ENCODE measurements around the gene NEMP1. TPM values are rescaled to one million over a fixed set of nuclear protein-coding genes. Genes with fewer than 3 reads are reported as not detected.
A peak's percentile ranks its signal among the peaks of the same experiment; 100 is the strongest.

The NEMP1 gene
- 31.6 TPM for polyA plus RNA-seq (2013, experiment 1 of 2)
- 33.0 TPM for polyA plus RNA-seq (2013, experiment 2 of 2)

GRCh38 chr12:57078519-57079404 lies at the start of gene NEMP1:
Gene NEMP1 (minus strand): TSS chr12:57078791. CDS start chr12:57078745, 46 bp downstream.
- no peak within 1 kb of the TSS for H2BK12ac ChIP-seq (ENCODE audit: low read length)
- peak within 1 kb of the TSS; percentile 25 for H3K23ac ChIP-seq (ENCODE audit: low read depth, low read length, poor library complexity)
- H2BK120ac ChIP-seq (ENCODE audit: low read depth, low read length) = no peak within 1 kb of the TSS
- H3K18ac ChIP-seq (ENCODE audit: low read length) = peak within 1 kb of the TSS; percentile 95
- WGBS, 2 donors (ENCODE audit: extremely low coverage in 2 of 2, insufficient read length in 2 of 2, insufficient replicate concordance in 1 of 2) = no CpG with 5 or more reads among the region's 39 CpGs
- DNase-seq (ENCODE audit: low spot score) = peak; percentile 100
- H3K27me3 ChIP-seq (ENCODE audit: control insufficient read depth in 3 of 3, insufficient read depth in 3 of 3, low read depth in 1 of 3, low read length in 3 of 3) = no peaks in the 10 kb centered on the region
- peak within 1 kb of the TSS; percentile 82 for H2AFZ ChIP-seq (ENCODE audit: low read length)
- peak within 1 kb of the TSS; percentile 95 to 96 for H3K4me3 ChIP-seq (ENCODE audit: low read length in 2 of 2)
- H3K9me3 ChIP-seq (replicated peaks in 1 of 2; ENCODE audit: control insufficient read depth in 2 of 2, insufficient read depth in 1 of 2, low read depth in 1 of 2, low read length in 2 of 2) = no peaks in the 10 kb centered on the region
- H3K4me2 ChIP-seq (ENCODE audit: insufficient read depth, low read length, poor library complexity, severe bottlenecking) = peak within 1 kb of the TSS; percentile 92
- peaks cover 5% of the 10 kb centered on the region for H3K79me1 ChIP-seq (ENCODE audit: low read depth, low read length)
- H3K4me1 ChIP-seq (ENCODE audit: control insufficient read depth in 2 of 2, insufficient read depth in 1 of 2, low read depth in 1 of 2, low read length in 2 of 2) = peaks cover 0 to 4% of the 10 kb centered on the region in 2 donors
- peak within 1 kb of the TSS; percentile 94 for H3K9ac ChIP-seq (ENCODE audit: low read depth, low read length, poor library complexity)
- no peak within 1 kb of the TSS for H3K4ac ChIP-seq (ENCODE audit: low read length)
- no peak within 1 kb of the TSS for H4K8ac ChIP-seq (ENCODE audit: low read depth, low read length)
- H2BK5ac ChIP-seq (ENCODE audit: low read length) = no peak within 1 kb of the TSS
- peak within 1 kb of the TSS; percentile 41 for H3K14ac ChIP-seq (ENCODE audit: low read length)
- no peak within 1 kb of the TSS for H4K91ac ChIP-seq (ENCODE audit: low read depth, low read length, poor library complexity)
- H2BK15ac ChIP-seq (ENCODE audit: low read length) = peak within 1 kb of the TSS; percentile 62
- H3K27ac ChIP-seq (replicated peaks; ENCODE audit: low read length) = peak within 1 kb of the TSS; percentile 48
- H3K36me3 ChIP-seq (replicated peaks in 1 of 2; ENCODE audit: control insufficient read depth in 2 of 2, insufficient read depth in 2 of 2, low read length in 2 of 2) = peaks cover 3 to 22% of the 10 kb centered on the region in 2 donors
- H2AK5ac ChIP-seq (ENCODE audit: low read depth, low read length) = peak within 1 kb of the TSS; percentile 91

GRCh38 chr12:57127726-57128518 lies 49.3 kb upstream of the NEMP1 start, which contains the start of gene LRP1:
Gene LRP1 (plus strand): TSS chr12:57128483. CDS start chr12:57128965, 482 bp downstream.
- Histone ChIP-seq H3K4me3 (ENCODE audit: low read length in 2 of 2) (peak within 1 kb of the TSS; percentile 82 to 96), H3K9ac (ENCODE audit: low read depth, low read length, poor library complexity) (peak within 1 kb of the TSS; percentile 87), H3K9me3 (replicated peaks in 1 of 2; ENCODE audit: control insufficient read depth in 2 of 2, insufficient read depth in 1 of 2, low read depth in 1 of 2, low read length in 2 of 2) (peaks cover 0 to 2% of the 10 kb centered on the region in 2 donors)

GRCh38 chr12:57127101-57127725 lies 48.6 kb upstream of the NEMP1 start:
- Histone ChIP-seq H3K79me1 (ENCODE audit: low read depth, low read length) (peaks cover 2% of the 10 kb centered on the region), H2BK15ac (ENCODE audit: low read length) (peak overlapping the region; percentile 65), H4K91ac (ENCODE audit: low read depth, low read length, poor library complexity) (no peak overlapping the region), H2AK5ac (ENCODE audit: low read depth, low read length) (peak overlapping the region; percentile 64), H3K4me2 (ENCODE audit: insufficient read depth, low read length, poor library complexity, severe bottlenecking) (peak overlapping the region; percentile 86), H3K18ac (ENCODE audit: low read length) (peak overlapping the region; percentile 93), H3K9ac (ENCODE audit: low read depth, low read length, poor library complexity) (peak overlapping the region; percentile 82), H2BK120ac (ENCODE audit: low read depth, low read length) (no peak overlapping the region), H2BK12ac (ENCODE audit: low read length) (no peak overlapping the region), H3K4ac (ENCODE audit: low read length) (no peak overlapping the region), H4K8ac (ENCODE audit: low read depth, low read length) (no peak overlapping the region), H3K4me3 (ENCODE audit: low read length in 2 of 2) (peak overlapping the region; percentile 82 to 96), H2AFZ (ENCODE audit: low read length) (peak overlapping the region; percentile 98), H3K4me1 (ENCODE audit: control insufficient read depth in 2 of 2, insufficient read depth in 1 of 2, low read depth in 1 of 2, low read length in 2 of 2) (peaks cover 17 to 31% of the 10 kb centered on the region in 2 donors), H2BK5ac (ENCODE audit: low read length) (peak overlapping the region; percentile 95), H3K14ac (ENCODE audit: low read length) (no peak overlapping the region), H3K36me3 (replicated peaks in 1 of 2; ENCODE audit: control insufficient read depth in 2 of 2, insufficient read depth in 2 of 2, low read length in 2 of 2) (peaks cover 0 to 9% of the 10 kb centered on the region in 2 donors), H3K23ac (ENCODE audit: low read depth, low read length, poor library complexity) (no peak overlapping the region), H3K27me3 (ENCODE audit: control insufficient read depth in 3 of 3, insufficient read depth in 3 of 3, low read depth in 1 of 3, low read length in 3 of 3) (no peaks in the 10 kb centered on the region), H3K27ac (replicated peaks; ENCODE audit: low read length) (no peak overlapping the region), H3K9me3 (replicated peaks in 1 of 2; ENCODE audit: control insufficient read depth in 2 of 2, insufficient read depth in 1 of 2, low read depth in 1 of 2, low read length in 2 of 2) (peaks cover 0 to 2% of the 10 kb centered on the region in 2 donors)
- no CpG with 5 or more reads among the region's 26 CpGs for WGBS, 2 donors (ENCODE audit: extremely low coverage in 2 of 2, insufficient read length in 2 of 2, insufficient replicate concordance in 1 of 2)
- peak; percentile 71 for DNase-seq (ENCODE audit: low spot score)

More at GRCh38 chr12:57127726-57128518, 49.3 kb upstream of the NEMP1 start, which contains the start of gene LRP1:
- H2AK5ac ChIP-seq (ENCODE audit: low read depth, low read length) = peak within 1 kb of the TSS; percentile 64
- no peak within 1 kb of the TSS for H4K91ac ChIP-seq (ENCODE audit: low read depth, low read length, poor library complexity)
- H3K23ac ChIP-seq (ENCODE audit: low read depth, low read length, poor library complexity) = peak within 1 kb of the TSS; percentile 83
- peak within 1 kb of the TSS; percentile 82 for H2BK120ac ChIP-seq (ENCODE audit: low read depth, low read length)
- peak within 1 kb of the TSS; percentile 95 for H2BK5ac ChIP-seq (ENCODE audit: low read length)
- H3K36me3 ChIP-seq (replicated peaks in 1 of 2; ENCODE audit: control insufficient read depth in 2 of 2, insufficient read depth in 2 of 2, low read length in 2 of 2) = peaks cover 0 to 9% of the 10 kb centered on the region in 2 donors
- peaks cover 24 to 38% of the 10 kb centered on the region in 2 donors for H3K4me1 ChIP-seq (ENCODE audit: control insufficient read depth in 2 of 2, insufficient read depth in 1 of 2, low read depth in 1 of 2, low read length in 2 of 2)
- DNase-seq (ENCODE audit: low spot score) = peak; percentile 81
- peak within 1 kb of the TSS; percentile 70 for H3K4ac ChIP-seq (ENCODE audit: low read length)
- H3K18ac ChIP-seq (ENCODE audit: low read length) = peak within 1 kb of the TSS; percentile 99
- peak within 1 kb of the TSS; percentile 86 for H3K4me2 ChIP-seq (ENCODE audit: insufficient read depth, low read length, poor library complexity, severe bottlenecking)
- WGBS, 2 donors (ENCODE audit: extremely low coverage in 2 of 2, insufficient read length in 2 of 2, insufficient replicate concordance in 1 of 2) = no CpG with 5 or more reads among the region's 57 CpGs
- H3K79me1 ChIP-seq (ENCODE audit: low read depth, low read length) = peaks cover 2% of the 10 kb centered on the region
- no peak within 1 kb of the TSS for H2BK12ac ChIP-seq (ENCODE audit: low read length)
- no peak within 1 kb of the TSS for H4K8ac ChIP-seq (ENCODE audit: low read depth, low read length)
- peak within 1 kb of the TSS; percentile 32 for H3K14ac ChIP-seq (ENCODE audit: low read length)
- H2BK15ac ChIP-seq (ENCODE audit: low read length) = peak within 1 kb of the TSS; percentile 65
- peak within 1 kb of the TSS; percentile 98 for H2AFZ ChIP-seq (ENCODE audit: low read length)
- H3K27me3 ChIP-seq (ENCODE audit: control insufficient read depth in 3 of 3, insufficient read depth in 3 of 3, low read depth in 1 of 3, low read length in 3 of 3) = no peaks in the 10 kb centered on the region
- peak within 1 kb of the TSS; percentile 86 for H3K27ac ChIP-seq (replicated peaks; ENCODE audit: low read length)
